ENCODE data around the gene RDH14.

GRCh38 chr2:18520451-18521425 is 39.7 kb downstream of the RDH14 start:
- TF ChIP-seq EZH2phosphoT487 (IDR thresholded peaks at IDR 0.05; ENCODE audit: insufficient read depth, low read depth) (no peak), EZH2 (IDR thresholded peaks at IDR 0.05; ENCODE audit: insufficient read depth, poor library complexity, severe bottlenecking) (no peak)
